Measurements from ENCODE around the gene CDYL.

DNA sequence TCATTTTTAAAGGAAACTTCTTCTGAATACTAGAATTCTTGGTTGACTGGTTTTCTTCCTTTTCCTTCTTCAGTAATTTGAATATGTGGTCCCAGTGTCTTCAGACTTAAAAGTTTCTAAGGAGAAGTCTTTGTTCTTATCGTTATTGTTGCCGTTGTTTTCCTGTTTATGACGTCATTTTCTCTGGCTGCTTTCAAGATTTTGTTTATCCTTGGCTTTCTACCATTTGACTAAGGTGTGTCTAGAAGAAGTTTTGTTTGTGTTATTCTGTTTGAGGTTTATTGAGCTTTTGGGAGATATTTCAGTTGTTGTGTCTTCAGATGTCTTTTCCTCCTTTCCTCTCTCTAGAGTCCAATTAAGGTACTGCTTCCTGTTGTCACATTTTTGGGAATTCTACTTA lies 24.5 kb downstream of the CDYL start:
- TF ChIP-seq, protein P1, sequence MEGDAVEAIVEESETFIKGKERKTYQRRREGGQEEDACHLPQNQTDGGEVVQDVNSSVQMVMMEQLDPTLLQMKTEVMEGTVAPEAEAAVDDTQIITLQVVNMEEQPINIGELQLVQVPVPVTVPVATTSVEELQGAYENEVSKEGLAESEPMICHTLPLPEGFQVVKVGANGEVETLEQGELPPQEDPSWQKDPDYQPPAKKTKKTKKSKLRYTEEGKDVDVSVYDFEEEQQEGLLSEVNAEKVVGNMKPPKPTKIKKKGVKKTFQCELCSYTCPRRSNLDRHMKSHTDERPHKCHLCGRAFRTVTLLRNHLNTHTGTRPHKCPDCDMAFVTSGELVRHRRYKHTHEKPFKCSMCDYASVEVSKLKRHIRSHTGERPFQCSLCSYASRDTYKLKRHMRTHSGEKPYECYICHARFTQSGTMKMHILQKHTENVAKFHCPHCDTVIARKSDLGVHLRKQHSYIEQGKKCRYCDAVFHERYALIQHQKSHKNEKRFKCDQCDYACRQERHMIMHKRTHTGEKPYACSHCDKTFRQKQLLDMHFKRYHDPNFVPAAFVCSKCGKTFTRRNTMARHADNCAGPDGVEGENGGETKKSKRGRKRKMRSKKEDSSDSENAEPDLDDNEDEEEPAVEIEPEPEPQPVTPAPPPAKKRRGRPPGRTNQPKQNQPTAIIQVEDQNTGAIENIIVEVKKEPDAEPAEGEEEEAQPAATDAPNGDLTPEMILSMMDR (IDR thresholded peaks at IDR 0.05) = no peak
- TF ChIP-seq EZH2 (IDR thresholded peaks at IDR 0.05) (no peak), EZH2phosphoT487 (IDR thresholded peaks at IDR 0.05) (no peak)

Data from neural progenitor cell (in vitro differentiated cells).